GM19467 (cell line): ENCODE data around the gene THBS2.
A peak's percentile ranks its signal among the peaks of the same experiment; 100 is the strongest.
"Not testable (repeated sequence)": the region's sequence is repeated elsewhere in the genome, so short reads cannot be mapped to it uniquely, and the experiment has no call there.

ENCODE experiments used
- ATAC-seq: cut with Tn5 transposase; IDR thresholded peaks from one replicate; pipeline ENCODE4 v1.9.1; 2021; ENCODE audit warnings: mild to moderate bottlenecking, moderate library complexity; ENCODE audit not compliant: unreplicated experiment

The THBS2 gene

GRCh38 chr6:169212897-169213813, 40.5 kb downstream of the THBS2 start:
- ATAC-seq, result peak; percentile 100

GRCh38 chr6:169212436-169212835, 41.2 kb downstream of the THBS2 start:
- ATAC-seq, result no peak

GRCh38 chr6:169211881-169212280, 41.8 kb downstream of the THBS2 start:
- ATAC-seq, result no peak

GRCh38 chr6:169210611-169211010, 43.0 kb downstream of the THBS2 start:
- ATAC-seq, result no peak

- no peak for ATAC-seq
Observed at GRCh38 chr6:169208011-169208410, 45.6 kb downstream of the THBS2 start.

GRCh38 chr6:169207482-169207881, 46.2 kb downstream of the THBS2 start:
- no peak for ATAC-seq

- ATAC-seq, result no peak
Observed at GRCh38 chr6:169205176-169206160, 48.2 kb downstream of the THBS2 start.

GRCh38 chr6:169204167-169204566, 49.5 kb downstream of the THBS2 start:
- no peak for ATAC-seq

GRCh38 chr6:169201985-169202384, 51.7 kb downstream of the THBS2 start:
- no peak for ATAC-seq

GRCh38 chr6:169200893-169201514, 52.6 kb downstream of the THBS2 start:
- no peak for ATAC-seq

- ATAC-seq, result no peak
Observed at GRCh38 chr6:169199625-169200335, 53.9 kb downstream of the THBS2 start.

GRCh38 chr6:169198885-169199284, 54.8 kb downstream of the THBS2 start:
- no peak for ATAC-seq

- not testable (repeated sequence) for ATAC-seq
Observed at GRCh38 chr6:169197929-169198328, 55.7 kb downstream of the THBS2 start.

GRCh38 chr6:169196279-169196678, 57.4 kb downstream of the THBS2 start:
- ATAC-seq, result not testable (repeated sequence)

- no peak for ATAC-seq
Observed at GRCh38 chr6:169194737-169195136, 58.9 kb downstream of the THBS2 start.

- ATAC-seq, result no peak
Observed at GRCh38 chr6:169190970-169191369, 62.7 kb downstream of the THBS2 start.

- ATAC-seq, result no peak
Observed at GRCh38 chr6:169190144-169190584, 63.5 kb downstream of the THBS2 start.

GRCh38 chr6:169189686-169190085, 64.0 kb downstream of the THBS2 start:
- no peak for ATAC-seq

GRCh38 chr6:169189182-169189581, 64.5 kb downstream of the THBS2 start:
- no peak for ATAC-seq

- ATAC-seq, result no peak
Observed at GRCh38 chr6:169188475-169188874, 65.2 kb downstream of the THBS2 start.
